Gastrocnemius medialis (tissue), 4 donors: ENCODE measurements around the gene PCNX2. TPM values are rescaled to one million over a fixed set of nuclear protein-coding genes. Genes with fewer than 3 reads are reported as not detected.
"Not testable (repeated sequence)": the region's sequence is repeated elsewhere in the genome, so short reads cannot be mapped to it uniquely, and the experiment has no call there.

Source experiments
- ATAC-seq, 2 donors: fragments of 150-250 bp; one replicate each; pipeline ENCODE4 v1.9.1; 2016
- DNase-seq, 2 donors: peaks; one replicate each; pipeline ENCODE4 v3.0.0-alpha.2; 2019
- H3K27ac ChIP-seq, 4 donors: fragments of 200-600 bp; sonication (generic); 1 replicate in 1 of 4; 2 replicates in 3 of 4; pipeline ENCODE4 v1.5.1; 2016 to 2018; ENCODE audit warnings: mild to moderate bottlenecking in 2 of 4, moderate library complexity in 1 of 4
- H3K27me3 ChIP-seq, 3 donors: fragments of 200-600 bp; sonication (generic) in 2 of 3; 1 replicate in 1 of 3; 2 replicates in 2 of 3; pipeline versions ENCODE4 v1.5.1 to v1.6.0; 2016 to 2019; ENCODE audit warnings: mild to moderate bottlenecking in 1 of 3, moderate library complexity in 1 of 3
- H3K36me3 ChIP-seq, 2 donors: fragments of 200-600 bp; sonication (generic) in 1 of 2; one replicate each; pipeline ENCODE4 v1.5.1; 2017 to 2018
- H3K4me1 ChIP-seq, 2 donors: fragments of 200-600 bp; sonication (generic) in 1 of 2; one replicate each; pipeline ENCODE4 v1.5.1; 2016 to 2017; ENCODE audit warnings: mild to moderate bottlenecking in 2 of 2
- H3K4me3 ChIP-seq, 4 donors: fragments of 200-600 bp; sonication (generic) in 3 of 4; 1 replicate in 1 of 4; 2 replicates in 3 of 4; pipeline ENCODE4 v1.5.1; 2016 to 2019; ENCODE audit warnings: mild to moderate bottlenecking in 2 of 4
- H3K9me3 ChIP-seq, 3 donors: fragments of 200-600 bp; sonication (generic) in 2 of 3; 1 replicate in 1 of 3; 2 replicates in 2 of 3; pipeline ENCODE4 v1.5.1; 2016 to 2019
- POLR2A ChIP-seq, 2 donors: fragments of 450-650 bp; IDR thresholded peaks; one replicate each; pipeline ENCODE4 v1.6.1; 2017; ENCODE audit warnings: antibody characterized with exemption in 2 of 2, mild to moderate bottlenecking in 2 of 2, moderate library complexity in 2 of 2
- in situ Hi-C, 4 donors: fragments of 200-750 bp; cut with MboI; loops; one replicate each; pipeline versions ENCODE4 v1.15.0 to v1.8.0; 2017; ENCODE audit warnings: low sequenced_read_pairs in 4 of 4
- intact Hi-C: fragments of 100-400 bp; cut with DNase I; formaldehyde crosslinking; loops from one replicate; pipeline ENCODE4 v1.15.1; 2023; ENCODE audit warnings: low total_unique reads
- total RNA-seq, 4 donors: library from RNA; depleted of rRNA; stranded (reverse); fragments of >200 nt; gene quantifications; one replicate each; pipeline versions ENCODE4 v1.1.0 to v1.2.3, GENCODE V29; 2016
- TF ChIP-seq, protein P1 (sequence below), 5 experiments: fragments of 450-650 bp in 3 of 5; fragments of 200-600 bp in 2 of 5; sonication (generic) in 2 of 5; IDR thresholded peaks in 4 of 5; conservative IDR thresholded peaks in 1 of 5; 1 replicate in 4 of 5; 2 replicates in 1 of 5; pipeline ENCODE4 v1.5.1; 2016 to 2019; ENCODE audit warnings: antibody characterized with exemption in 5 of 5, mild to moderate bottlenecking in 3 of 5, moderate library complexity in 3 of 5

PCNX2 gene
- total RNA-seq, 4 donors from 2014 or later, result 0.34 to 5.6 (median 1.9) TPM

DNA sequence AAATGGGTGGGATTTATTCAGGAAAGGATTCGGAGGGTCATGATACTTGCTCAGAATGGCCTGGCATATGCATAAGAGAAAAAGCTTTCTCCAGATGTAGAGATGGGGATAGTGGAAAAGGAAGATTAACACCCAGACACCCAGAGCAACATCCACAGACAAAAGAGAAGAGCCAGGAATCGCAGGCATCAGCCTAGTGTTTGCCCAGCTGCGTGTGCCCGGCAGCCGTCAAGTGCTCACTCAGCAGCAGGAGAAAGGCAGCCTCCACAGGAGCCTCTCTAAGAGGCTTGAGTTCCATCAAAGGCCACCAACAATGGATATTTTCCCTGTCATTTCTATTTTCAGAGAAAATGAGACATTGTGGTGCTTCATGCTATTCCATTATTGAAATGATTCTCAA is 290.4 kb downstream of the PCNX2 start:
- Histone ChIP-seq H3K27me3 (no peaks in the 10 kb centered on the region), H3K36me3 (no peaks in the 10 kb centered on the region), H3K27ac (no peak overlapping the region), H3K4me1 (no peaks in the 10 kb centered on the region), H3K4me3 (no peak overlapping the region), H3K9me3 (no peaks in the 10 kb centered on the region)
- intact Hi-C loops, result no loop called here
- in situ Hi-C loops, result no loop called here
- ATAC-seq (no peak), DNase-seq (no peak)
- no peak for TF ChIP-seq POLR2A (IDR thresholded peaks at IDR 0.05)
- TF ChIP-seq, protein P1, sequence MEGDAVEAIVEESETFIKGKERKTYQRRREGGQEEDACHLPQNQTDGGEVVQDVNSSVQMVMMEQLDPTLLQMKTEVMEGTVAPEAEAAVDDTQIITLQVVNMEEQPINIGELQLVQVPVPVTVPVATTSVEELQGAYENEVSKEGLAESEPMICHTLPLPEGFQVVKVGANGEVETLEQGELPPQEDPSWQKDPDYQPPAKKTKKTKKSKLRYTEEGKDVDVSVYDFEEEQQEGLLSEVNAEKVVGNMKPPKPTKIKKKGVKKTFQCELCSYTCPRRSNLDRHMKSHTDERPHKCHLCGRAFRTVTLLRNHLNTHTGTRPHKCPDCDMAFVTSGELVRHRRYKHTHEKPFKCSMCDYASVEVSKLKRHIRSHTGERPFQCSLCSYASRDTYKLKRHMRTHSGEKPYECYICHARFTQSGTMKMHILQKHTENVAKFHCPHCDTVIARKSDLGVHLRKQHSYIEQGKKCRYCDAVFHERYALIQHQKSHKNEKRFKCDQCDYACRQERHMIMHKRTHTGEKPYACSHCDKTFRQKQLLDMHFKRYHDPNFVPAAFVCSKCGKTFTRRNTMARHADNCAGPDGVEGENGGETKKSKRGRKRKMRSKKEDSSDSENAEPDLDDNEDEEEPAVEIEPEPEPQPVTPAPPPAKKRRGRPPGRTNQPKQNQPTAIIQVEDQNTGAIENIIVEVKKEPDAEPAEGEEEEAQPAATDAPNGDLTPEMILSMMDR (IDR thresholded peaks at IDR 0.05 in 4 of 5, conservative IDR thresholded peaks at IDR 0.05 in 1 of 5), result no peak

DNA sequence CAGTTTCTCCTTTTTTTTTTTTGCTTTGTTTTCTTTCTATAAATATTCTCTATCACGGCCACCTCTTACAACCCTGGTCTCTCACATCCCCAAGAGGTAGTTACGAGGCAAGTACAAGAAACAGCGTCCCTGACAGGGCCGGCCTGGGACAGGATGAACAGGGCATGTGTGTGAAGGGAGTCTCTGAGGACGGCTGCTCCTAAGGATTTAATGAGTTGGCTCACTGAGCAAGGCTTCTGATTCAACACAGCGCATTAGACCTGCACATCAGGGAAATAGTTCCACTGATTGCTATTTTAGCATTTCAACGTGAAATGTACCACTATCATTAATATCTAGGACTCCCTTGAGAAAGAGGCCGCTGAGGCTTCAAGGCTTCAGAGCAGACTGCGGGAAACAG is 291.1 kb downstream of the PCNX2 start:
- Histone ChIP-seq H3K4me1 (no peaks in the 10 kb centered on the region), H3K9me3 (no peaks in the 10 kb centered on the region), H3K4me3 (no peak overlapping the region), H3K27ac (no peak overlapping the region), H3K36me3 (no peaks in the 10 kb centered on the region), H3K27me3 (no peaks in the 10 kb centered on the region)
- DNase-seq (no peak), ATAC-seq (no peak)
- no peak for TF ChIP-seq POLR2A (IDR thresholded peaks at IDR 0.05)
- TF ChIP-seq, protein P1 (IDR thresholded peaks at IDR 0.05 in 4 of 5, conservative IDR thresholded peaks at IDR 0.05 in 1 of 5), result no peak
- intact Hi-C loops (no loop called here), in situ Hi-C loops (no loop called here)

DNA sequence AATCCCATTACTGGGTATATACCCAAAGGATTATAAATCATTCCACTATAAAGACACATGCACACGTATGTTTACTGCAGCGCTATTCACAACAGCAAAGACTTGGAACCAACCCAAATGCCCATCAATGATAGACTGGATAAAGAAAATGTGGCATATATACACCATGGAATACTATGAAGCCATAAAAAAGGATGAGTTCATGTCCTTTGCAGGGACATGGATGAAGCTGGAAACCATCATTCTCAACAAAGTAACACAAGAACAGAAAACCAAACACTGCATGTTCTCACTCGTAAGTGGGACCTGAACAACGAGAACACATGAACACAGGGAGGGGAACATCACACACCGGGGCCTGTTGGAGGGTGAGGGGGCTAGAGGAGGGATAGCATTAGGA is 291.9 kb downstream of the PCNX2 start:
- H3K9me3 ChIP-seq, ATAC-seq, H3K27me3 ChIP-seq, intact Hi-C loops, H3K4me3 ChIP-seq, DNase-seq, H3K36me3 ChIP-seq, in situ Hi-C loops, H3K27ac ChIP-seq, H3K4me1 ChIP-seq: not testable (repeated sequence)

- H3K27me3 ChIP-seq, result no peaks in the 10 kb centered on the region
- TF ChIP-seq, protein P1 (IDR thresholded peaks at IDR 0.05 in 4 of 5, conservative IDR thresholded peaks at IDR 0.05 in 1 of 5), result no peak
- no peak for TF ChIP-seq POLR2A (IDR thresholded peaks at IDR 0.05)
- intact Hi-C loops, result no loop called here
- in situ Hi-C loops, result no loop called here
- no peak overlapping the region for H3K27ac ChIP-seq
- ATAC-seq (no peak), DNase-seq (no peak)
- no peak overlapping the region for H3K4me3 ChIP-seq
- H3K36me3 ChIP-seq, result no peaks in the 10 kb centered on the region
- H3K9me3 ChIP-seq, result no peaks in the 10 kb centered on the region
- no peaks in the 10 kb centered on the region for H3K4me1 ChIP-seq
Observed at GRCh38 chr1:232999956-233000625, 295.4 kb downstream of the PCNX2 start.

- no peak overlapping the region for H3K4me3 ChIP-seq
- TF ChIP-seq, protein P1 (IDR thresholded peaks at IDR 0.05 in 4 of 5, conservative IDR thresholded peaks at IDR 0.05 in 1 of 5), result no peak
- no peak for TF ChIP-seq POLR2A (IDR thresholded peaks at IDR 0.05)
- ATAC-seq (no peak), DNase-seq (no peak)
- no peaks in the 10 kb centered on the region for H3K27me3 ChIP-seq
- intact Hi-C loops, result no loop called here
- H3K9me3 ChIP-seq, result no peaks in the 10 kb centered on the region
- no peak overlapping the region for H3K27ac ChIP-seq
- in situ Hi-C loops, result no loop called here
- no peaks in the 10 kb centered on the region for H3K4me1 ChIP-seq
- H3K36me3 ChIP-seq, result no peaks in the 10 kb centered on the region
Observed at GRCh38 chr1:232998646-232999045, 296.9 kb downstream of the PCNX2 start.
